ENCODE data around the gene TMPRSS2.

Gene TMPRSS2

GRCh38 chr21:41509145-41509496 is 1.2 kb upstream of the TMPRSS2 start:
- DNase-seq: no peak

GRCh38 chr21:41508415-41509144 is 622 bp upstream of the TMPRSS2 start:
- DNase-seq: no peak

- no peak for DNase-seq
Observed at GRCh38 chr21:41506611-41507520, 1.1 kb downstream of the TMPRSS2 start.

- no peak for DNase-seq
Observed at GRCh38 chr21:41506005-41506594, 1.9 kb downstream of the TMPRSS2 start.

GRCh38 chr21:41504030-41504429 is 3.9 kb downstream of the TMPRSS2 start:
- DNase-seq: no peak

- no peak for DNase-seq
Observed at GRCh38 chr21:41503331-41503730, 4.6 kb downstream of the TMPRSS2 start.

GRCh38 chr21:41501919-41502318 is 6.0 kb downstream of the TMPRSS2 start:
- DNase-seq: no peak

- DNase-seq: no peak
Observed at GRCh38 chr21:41500931-41501381, 7.0 kb downstream of the TMPRSS2 start.

GRCh38 chr21:41500363-41500762 is 7.6 kb downstream of the TMPRSS2 start:
- DNase-seq: no peak

GRCh38 chr21:41499920-41500319 is 8.0 kb downstream of the TMPRSS2 start:
- no peak for DNase-seq

GRCh38 chr21:41497788-41498187 is 10.2 kb downstream of the TMPRSS2 start:
- DNase-seq: no peak

GRCh38 chr21:41497008-41497407 is 10.9 kb downstream of the TMPRSS2 start:
- no peak for DNase-seq

GRCh38 chr21:41494242-41494641 is 13.7 kb downstream of the TMPRSS2 start:
- DNase-seq: no peak

- no peak for DNase-seq
Observed at GRCh38 chr21:41491412-41491811, 16.5 kb downstream of the TMPRSS2 start.

- no peak for DNase-seq
Observed at GRCh38 chr21:41490330-41490729, 17.6 kb downstream of the TMPRSS2 start.

- no peak for DNase-seq
Observed at GRCh38 chr21:41489329-41489728, 18.6 kb downstream of the TMPRSS2 start.

GRCh38 chr21:41488080-41488479 is 19.9 kb downstream of the TMPRSS2 start:
- DNase-seq: no peak

- DNase-seq: no peak
Observed at GRCh38 chr21:41487082-41487481, 20.9 kb downstream of the TMPRSS2 start.

GRCh38 chr21:41483973-41484372 is 24.0 kb downstream of the TMPRSS2 start:
- DNase-seq: no peak

- no peak for DNase-seq
Observed at GRCh38 chr21:41483415-41483814, 24.5 kb downstream of the TMPRSS2 start.

- DNase-seq: no peak
Observed at GRCh38 chr21:41482980-41483379, 25.0 kb downstream of the TMPRSS2 start.

- DNase-seq: no peak
Observed at GRCh38 chr21:41482301-41482700, 25.7 kb downstream of the TMPRSS2 start.

- DNase-seq: no peak
Observed at GRCh38 chr21:41481191-41481590, 26.8 kb downstream of the TMPRSS2 start.

Data from NCI-H2171 treated with DMSO at 0.1 percent for 48 hours (cell line).